Panc1 (cell line): ENCODE results near the gene DNASE1L2. TPM values are rescaled to one million over a fixed set of nuclear protein-coding genes. Genes with fewer than 3 reads are reported as not detected.

Source experiments
- ATAC-seq: fragments of 200-7000 bp; cut with Tn5 transposase; 2 replicates; pipeline ENCODE4 v1.9.1; 2020; ENCODE audit warnings: mild to moderate bottlenecking, moderate library complexity
- BruUV-seq: library from RNA; stranded (reverse); fragments of 400-500 nt; replicated peaks from 2 replicates; lab custom pipeline; 2021; lab: Mats Ljungman, UMichigan
- CTCF ChIA-PET: fragments of 300-600 bp; sonication (Branson Sonifier 250); formaldehyde crosslinking; loops from one replicate; lab custom pipeline; 2022; ENCODE audit warnings: antibody characterized with exemption; lab: Charles Lee
- POLR2A ChIA-PET: fragments of 300-600 bp; sonication (Branson Sonifier 250); formaldehyde crosslinking; loops from one replicate; lab custom pipeline; 2022; ENCODE audit warnings: antibody characterized with exemption; lab: Charles Lee
- DNase-seq: peaks from one replicate; pipeline ENCODE4 v3.0.0-alpha.2; 2010; ENCODE audit warnings: low read depth, low spot score
- H3K27ac ChIP-seq: 2 replicates; pipeline ENCODE4 v1.5.1; 2011; ENCODE audit warnings: mild to moderate bottlenecking, low read length, inconsistent platforms
- H3K27me3 ChIP-seq: fragments of 200-500 bp; sonication (Bioruptor generic); 2 replicates; pipeline ENCODE4 v1.6.0; 2014; ENCODE audit warnings: low read length, inconsistent platforms; ENCODE audit not compliant: control insufficient read depth, insufficient read depth
- H3K36me3 ChIP-seq: fragments of 200-500 bp; sonication (Bioruptor generic); 2 replicates; pipeline ENCODE4 v1.5.1; 2014; ENCODE audit warnings: inconsistent platforms, mild to moderate bottlenecking, low read length, moderate library complexity; ENCODE audit not compliant: control insufficient read depth, insufficient read depth
- H3K4me1 ChIP-seq: 2 replicates; pipeline ENCODE4 v1.5.1; 2011; ENCODE audit warnings: inconsistent platforms, mild to moderate bottlenecking, low read length, moderate library complexity; ENCODE audit not compliant: control insufficient read depth, insufficient read depth
- H3K4me3 ChIP-seq, 2 experiments: 2 replicates each; pipeline ENCODE4 v1.5.1; 2011 to 2012; ENCODE audit warnings: low read depth in 2 of 2, low read length in 2 of 2, mild to moderate bottlenecking in 2 of 2, inconsistent platforms in 1 of 2, moderate library complexity in 1 of 2
- H3K9me3 ChIP-seq: fragments of 200-500 bp; sonication (Bioruptor generic); 2 replicates; pipeline ENCODE4 v1.5.1; 2014; ENCODE audit warnings: low read depth, mild to moderate bottlenecking, inconsistent platforms, low read length, moderate library complexity; ENCODE audit not compliant: control insufficient read depth, insufficient read depth
- CTCF ChIP-seq: fragments of 450-650 bp; IDR thresholded peaks from 2 replicates; pipeline ENCODE4 v1.5.1; 2017; ENCODE audit warnings: mild to moderate bottlenecking
- POLR2AphosphoS5 ChIP-seq: IDR thresholded peaks from 2 replicates; pipeline ENCODE4 v1.6.1; 2012; ENCODE audit warnings: mild to moderate bottlenecking, low read depth, low read length, moderate library complexity
- REST ChIP-seq, 2 experiments: IDR thresholded peaks; 2 replicates each; pipeline ENCODE4 v1.6.1; 2011 to 2012; ENCODE audit warnings: low read depth in 2 of 2, control low read depth in 1 of 2, low read length in 1 of 2, mild to moderate bottlenecking in 1 of 2, moderate library complexity in 1 of 2; ENCODE audit not compliant: insufficient read depth in 1 of 2
- SIN3A ChIP-seq: IDR thresholded peaks from 2 replicates; pipeline ENCODE4 v1.6.1; 2012; ENCODE audit warnings: low read depth, mild to moderate bottlenecking, low read length, moderate library complexity, borderline replicate concordance; ENCODE audit not compliant: insufficient read depth
- TCF7L2 ChIP-seq: IDR thresholded peaks from 2 replicates; pipeline ENCODE4 v1.6.1; 2011; ENCODE audit warnings: mild to moderate bottlenecking, low read depth, low read length, inconsistent platforms
- in situ Hi-C: cut with HindIII; loops from 2 replicates; pipeline ENCODE4 v1.10.0; 2016; ENCODE audit warnings: low sequenced_read_pairs, low pct_unique_long_range_greater_than_20kb
- intact Hi-C: fragments of 100-400 bp; cut with micrococcal nuclease; formaldehyde crosslinking; loops from one replicate; pipeline ENCODE4 v1.10.0; 2022; ENCODE audit not compliant: unreplicated experiment
- total RNA-seq: library from RNA; stranded (reverse); gene quantifications from one replicate; pipeline ENCODE4 v1.2.1, GENCODE V29; 2021; ENCODE audit not compliant: unreplicated experiment

DNASE1L2 gene
- total RNA-seq, 1 experiment from 2014 or later = 4.4 TPM

GRCh38 chr16:2271848-2272461 lies 35.7 kb downstream of the DNASE1L2 start:
- BruUV-seq = no TSS peak
- no peak for ATAC-seq
- TF ChIP-seq TCF7L2 (no peak), POLR2AphosphoS5 (no peak; the same call in 1 of the 2 replicates), CTCF (no peak), SIN3A (no peak)
- Histone ChIP-seq H3K9me3 (no peaks in the 10 kb centered on the region), H3K27me3 (no peaks in the 10 kb centered on the region), H3K4me1 (peaks cover 7% of the 10 kb centered on the region), H3K27ac (no peak overlapping the region), H3K4me3 (no peak overlapping the region), H3K36me3 (no peaks in the 10 kb centered on the region)
- in situ Hi-C loops (no loop called here), intact Hi-C loops (no loop called here)
- no peak for DNase-seq
- ChIA-PET POLR2A (no interaction called here), CTCF (no interaction called here)

- POLR2A ChIA-PET = no interaction called here
- in situ Hi-C loops (no loop called here), intact Hi-C loops (no loop called here)
- no peaks in the 10 kb centered on the region for H3K27me3 ChIP-seq
- ATAC-seq (no peak), DNase-seq (no peak)
- no peaks in the 10 kb centered on the region for H3K36me3 ChIP-seq
- no peaks in the 10 kb centered on the region for H3K9me3 ChIP-seq
- CTCF ChIA-PET = no interaction called here
- no peak overlapping the region for H3K4me3 ChIP-seq
- BruUV-seq = no TSS peak
- peaks cover 7% of the 10 kb centered on the region for H3K4me1 ChIP-seq
- TF ChIP-seq POLR2AphosphoS5 (no peak), SIN3A (no peak), TCF7L2 (no peak), CTCF (no peak), REST (IDR thresholded peaks at IDR 0.05; ENCODE audit: insufficient read depth in 1 of 2, low read depth in 2 of 2, low read length in 1 of 2) (no peak)
- H3K27ac ChIP-seq = no peak overlapping the region
Observed at GRCh38 chr16:2273484-2273883, 37.2 kb downstream of the DNASE1L2 start.
